NOMO-1 treated with DMSO at 0.1 percent for 48 hours (cell line): ENCODE data around the gene TBPL1.
"Not testable (repeated sequence)": the region's sequence is repeated elsewhere in the genome, so short reads cannot be mapped to it uniquely, and the experiment has no call there.

ENCODE experiments used
- DNase-seq: peaks from one replicate; lab custom pipeline; 2025; ENCODE audit not compliant: unreplicated experiment; lab: John Stamatoyannopoulos, UW

TBPL1 gene

DNA sequence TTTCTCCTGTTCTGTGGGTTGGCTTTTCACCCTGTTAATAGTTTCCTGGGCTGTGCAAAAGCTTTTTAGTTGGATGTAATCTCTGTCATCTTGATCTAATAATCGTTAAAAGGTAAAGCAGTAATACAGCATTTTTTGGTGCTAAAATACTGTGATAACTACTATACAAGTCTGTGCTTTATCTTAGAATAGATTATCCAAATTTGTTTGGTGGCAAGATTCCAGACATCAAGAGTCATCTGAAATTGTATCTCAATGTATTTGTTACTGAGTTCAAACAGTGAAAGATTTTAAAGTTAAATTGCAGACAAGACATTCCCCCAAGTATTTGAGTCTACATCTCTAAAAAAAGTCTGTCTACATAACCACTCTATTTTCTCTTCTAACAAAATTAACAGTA lies 18.8 kb downstream of the TBPL1 start:
- no peak for DNase-seq

DNA sequence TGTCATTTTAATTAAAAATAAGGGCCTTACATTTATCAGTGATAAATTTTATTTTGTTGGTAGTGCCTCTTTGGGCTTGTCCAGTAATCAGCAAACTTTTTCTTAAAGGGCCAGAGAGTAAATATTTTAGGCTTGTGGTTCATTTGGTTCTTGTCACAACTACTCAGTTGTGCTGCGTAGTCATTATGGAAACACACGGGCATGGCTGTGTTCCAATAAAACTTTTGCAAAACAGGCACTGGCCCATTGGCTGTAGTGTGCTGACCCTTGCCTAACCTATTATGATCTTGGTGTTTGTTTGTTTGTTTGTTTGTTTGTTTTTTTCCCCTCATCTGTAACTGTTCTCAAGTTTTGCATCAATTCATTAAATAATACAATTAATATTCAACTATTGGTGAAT lies 19.4 kb downstream of the TBPL1 start:
- DNase-seq = no peak

DNA sequence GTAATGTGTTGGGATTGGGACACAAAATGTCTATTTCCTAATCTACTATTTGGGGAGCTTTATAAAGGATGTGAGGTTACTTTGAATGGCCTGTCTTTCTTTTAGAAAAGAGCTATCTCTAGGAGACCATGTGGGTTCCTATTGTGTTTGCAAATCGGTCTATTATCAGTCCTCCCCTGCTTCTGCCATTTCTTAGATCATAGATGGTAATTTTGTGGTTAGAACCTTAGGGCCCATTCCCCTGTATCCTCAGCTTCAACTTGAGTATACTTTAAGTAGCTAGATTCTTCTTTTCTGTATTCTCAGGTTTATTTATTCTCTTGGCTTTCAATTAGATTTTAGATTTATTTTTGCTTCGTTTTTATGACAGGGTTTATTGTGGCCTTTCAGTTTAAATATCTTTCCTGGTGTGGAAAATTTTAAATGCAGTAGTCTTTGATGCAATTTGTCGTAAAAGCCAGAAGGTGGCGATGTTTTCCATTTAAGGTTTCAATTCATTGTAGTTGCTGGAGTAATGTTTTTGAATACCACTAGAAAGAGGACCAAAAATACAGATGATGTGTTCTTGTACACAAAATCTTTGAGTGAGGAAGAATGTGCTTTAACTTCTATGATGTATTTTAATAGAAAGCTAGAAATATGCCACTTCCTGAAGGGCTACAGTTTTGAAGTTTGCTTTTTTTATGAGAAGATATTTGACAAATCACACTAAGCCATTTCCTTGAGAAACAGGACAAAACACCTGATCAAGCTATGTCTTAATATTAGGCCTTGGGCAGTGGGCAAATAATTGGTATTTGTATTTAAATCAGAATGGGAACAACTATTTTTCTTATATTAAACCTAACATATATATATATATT lies 20.3 kb downstream of the TBPL1 start:
- peak; percentile 56 for DNase-seq

DNA sequence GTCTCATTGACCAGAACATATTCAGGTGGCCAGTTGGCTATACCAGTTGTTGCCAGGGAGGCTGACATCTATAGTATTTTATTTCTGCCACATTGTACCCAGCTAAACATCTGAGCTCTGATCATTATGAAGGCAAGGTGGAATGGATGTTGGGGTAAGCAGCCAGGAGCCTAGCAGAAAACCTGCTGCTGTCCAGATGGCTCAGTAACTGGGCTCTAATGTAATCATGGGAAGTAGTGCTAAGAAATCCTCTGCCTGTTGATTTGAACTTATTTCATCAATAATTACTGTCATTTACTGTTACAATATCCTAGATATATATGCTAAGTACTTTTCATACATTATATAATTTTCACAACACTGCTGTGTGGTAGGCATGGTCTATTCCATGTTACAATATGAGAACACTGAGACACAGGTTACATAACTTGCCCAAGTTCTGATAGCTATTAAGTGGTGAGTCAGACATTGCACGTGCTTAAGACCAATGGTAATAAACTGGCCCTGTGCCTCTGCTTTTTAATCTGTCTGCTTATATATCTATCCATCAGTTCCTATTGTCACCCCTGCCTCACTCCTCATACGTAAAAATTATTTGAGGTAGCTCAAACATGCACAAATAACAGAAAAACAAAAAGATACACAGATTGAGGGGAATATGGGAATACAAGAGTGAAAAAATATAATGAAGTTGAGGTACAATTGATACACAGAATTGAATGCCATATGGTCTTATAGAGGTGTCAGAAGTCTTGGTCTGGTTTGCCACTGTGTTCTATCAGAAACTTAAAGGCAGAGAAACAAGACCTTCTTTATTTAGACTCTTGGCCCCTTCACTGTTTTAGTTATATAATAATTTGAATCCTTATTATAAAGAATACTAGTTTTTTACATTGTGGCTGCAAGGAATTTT lies 25.2 kb downstream of the TBPL1 start:
- DNase-seq = peak; percentile 85

DNA sequence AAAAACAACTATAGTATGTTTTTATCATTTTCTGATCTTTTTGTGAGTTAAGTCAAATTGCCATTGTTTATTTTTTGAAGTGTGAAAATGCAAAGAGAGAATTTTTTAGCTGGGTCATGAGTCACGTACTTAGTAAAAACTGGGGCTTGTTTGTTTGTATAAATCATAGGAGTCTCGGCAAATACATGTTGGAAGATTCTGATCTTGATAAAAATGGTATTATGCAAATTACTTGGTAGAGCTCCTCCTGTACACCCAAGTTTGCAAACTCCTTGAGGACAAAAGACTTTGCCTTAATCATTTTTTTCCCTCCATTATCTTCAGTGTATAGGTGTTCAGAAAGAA lies 25.8 kb downstream of the TBPL1 start:
- DNase-seq = no peak

DNA sequence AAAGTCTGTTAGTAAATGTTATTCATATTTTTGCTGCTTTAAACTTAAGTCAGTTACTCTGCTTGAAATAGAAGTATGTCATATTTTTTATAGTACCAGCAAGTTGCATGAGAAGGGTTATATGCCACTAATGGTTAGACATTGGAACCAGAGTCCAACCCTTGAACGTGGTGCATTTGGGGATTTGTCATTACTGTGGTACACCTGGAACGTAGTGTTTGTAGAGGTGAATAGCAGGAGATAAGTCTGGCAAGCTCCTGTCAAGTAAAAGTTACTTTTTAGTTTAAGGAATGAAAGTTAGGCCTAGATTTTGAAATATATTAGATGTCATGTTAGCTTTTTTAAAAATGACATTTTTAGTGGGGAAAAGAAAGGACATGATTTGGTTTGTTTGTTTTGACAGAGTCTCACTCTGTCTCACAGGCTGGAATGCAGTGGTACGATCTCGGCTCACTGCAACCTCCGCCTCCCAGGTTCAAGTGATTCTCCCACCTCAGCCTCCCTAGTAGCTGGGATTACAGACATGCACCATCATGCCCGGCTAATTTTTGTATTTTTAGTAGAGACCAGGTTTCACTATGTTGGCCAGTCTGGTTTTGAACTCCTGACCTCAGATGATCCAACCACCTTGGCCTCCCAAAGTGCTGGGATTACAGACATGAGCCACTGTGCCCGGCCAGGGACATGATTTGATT lies 26.4 kb downstream of the TBPL1 start:
- not testable (repeated sequence) for DNase-seq

DNA sequence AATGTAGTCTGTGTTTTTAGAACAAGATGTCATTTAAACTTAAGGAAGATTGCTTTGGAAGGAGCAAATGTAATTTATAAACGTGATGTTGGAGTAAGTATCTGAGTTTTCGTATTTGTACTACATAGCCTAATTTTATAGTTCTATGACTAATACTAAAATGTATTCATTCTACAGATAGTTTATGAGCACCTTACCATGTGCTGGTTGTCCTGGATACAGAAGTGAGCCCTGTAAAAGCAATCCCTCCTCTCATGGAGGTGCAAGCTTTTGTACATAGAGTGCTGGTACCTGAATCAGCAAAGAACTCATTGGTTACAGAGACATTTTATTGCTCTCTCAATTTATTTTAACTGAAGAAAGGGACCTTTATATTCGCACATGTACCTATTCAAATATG lies 27.1 kb downstream of the TBPL1 start:
- no peak for DNase-seq

DNA sequence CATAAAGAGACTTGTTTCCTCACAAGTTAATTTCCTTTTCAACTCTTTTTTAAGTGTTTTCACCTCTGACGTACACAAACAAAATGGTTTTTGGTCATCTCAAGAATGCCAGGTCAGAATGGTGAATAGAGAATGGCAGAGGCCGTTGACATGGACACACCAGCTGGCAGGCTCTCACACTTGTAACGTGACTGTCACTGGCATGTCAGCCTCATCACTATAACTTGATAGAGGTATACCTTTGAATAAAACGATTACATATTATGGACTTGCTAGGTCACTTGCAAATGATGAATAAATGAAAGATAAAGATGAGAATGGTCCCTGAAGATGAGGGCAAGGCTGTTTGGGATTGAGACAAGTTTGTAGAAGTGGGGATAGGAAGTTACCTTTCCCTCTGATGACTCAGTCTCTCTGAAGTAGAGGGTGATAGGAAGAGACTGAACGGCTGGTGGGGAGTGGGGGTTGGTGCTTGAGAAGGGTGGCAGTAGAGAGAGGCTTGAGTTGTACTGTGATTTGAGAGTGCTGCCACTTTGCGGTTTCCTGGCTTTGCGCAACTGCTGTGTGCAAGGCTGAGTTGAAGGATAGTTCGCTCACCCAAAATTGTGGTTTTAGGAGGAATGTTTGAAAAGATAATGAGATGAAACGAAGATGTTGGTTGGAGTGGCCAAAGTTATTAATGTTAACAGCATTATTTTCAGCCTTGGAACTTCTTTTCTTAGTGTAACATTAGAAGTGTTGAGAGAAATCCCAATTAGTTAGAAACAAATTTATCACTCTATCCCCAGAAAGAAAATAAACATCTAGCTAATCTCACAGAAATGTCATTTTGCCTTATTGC lies 30.3 kb downstream of the TBPL1 start:
- DNase-seq = peak; percentile 95

DNA sequence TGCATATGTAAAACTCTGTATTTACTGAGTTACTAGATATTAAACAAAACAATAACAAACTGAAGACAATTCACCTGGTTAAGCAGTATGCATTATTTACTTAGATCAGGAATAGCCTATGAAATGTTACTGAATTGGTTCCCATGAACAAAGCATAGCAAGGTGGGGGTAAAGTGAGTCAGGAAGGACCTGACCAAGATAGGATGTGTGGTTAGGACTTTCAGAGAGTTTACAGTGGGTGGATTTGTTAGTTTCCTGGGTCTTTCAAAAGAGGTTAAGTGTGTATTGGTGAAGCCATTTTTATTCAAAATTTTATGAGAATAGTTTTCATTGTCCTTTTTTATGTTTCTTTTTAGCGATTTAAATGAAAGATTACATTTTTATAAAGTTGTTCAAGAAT lies 32.9 kb downstream of the TBPL1 start:
- DNase-seq = no peak

DNA sequence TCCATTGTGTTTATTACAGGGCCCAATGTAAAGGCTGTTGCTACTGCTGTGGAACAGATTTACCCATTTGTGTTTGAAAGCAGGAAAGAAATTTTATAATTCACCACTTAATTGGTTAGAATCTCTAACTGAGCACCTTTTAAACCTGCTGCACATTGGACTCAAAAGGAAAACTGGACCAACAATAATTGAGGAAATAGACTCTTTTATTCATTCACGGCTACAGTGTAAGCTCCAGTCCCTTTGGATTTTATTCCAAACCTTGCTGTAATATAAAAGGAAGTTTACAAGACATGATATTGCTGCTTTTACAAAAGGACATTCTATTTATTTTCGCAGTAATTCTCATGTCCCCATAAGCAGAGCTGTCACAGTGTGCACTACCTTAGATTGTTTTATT lies 33.9 kb downstream of the TBPL1 start:
- no peak for DNase-seq

DNA sequence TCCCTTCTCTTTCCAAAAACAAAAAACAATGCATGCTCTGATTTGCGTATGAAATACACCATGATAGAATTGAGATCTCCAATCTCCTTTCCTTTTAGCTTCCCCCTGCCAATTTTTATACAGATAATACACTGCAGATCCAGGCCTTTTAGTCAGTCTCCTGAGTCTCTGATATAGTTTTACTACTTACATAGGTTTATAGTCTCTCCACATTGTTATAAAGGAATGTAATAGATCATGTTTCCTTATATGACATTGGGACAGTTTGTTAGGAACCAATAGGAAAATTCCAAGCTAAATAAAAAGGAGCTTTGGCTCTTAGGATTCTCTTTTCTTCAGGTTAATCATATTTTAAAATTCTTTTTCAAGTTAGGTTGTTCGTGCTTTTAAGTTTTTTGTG lies 36.5 kb downstream of the TBPL1 start:
- DNase-seq = no peak

DNA sequence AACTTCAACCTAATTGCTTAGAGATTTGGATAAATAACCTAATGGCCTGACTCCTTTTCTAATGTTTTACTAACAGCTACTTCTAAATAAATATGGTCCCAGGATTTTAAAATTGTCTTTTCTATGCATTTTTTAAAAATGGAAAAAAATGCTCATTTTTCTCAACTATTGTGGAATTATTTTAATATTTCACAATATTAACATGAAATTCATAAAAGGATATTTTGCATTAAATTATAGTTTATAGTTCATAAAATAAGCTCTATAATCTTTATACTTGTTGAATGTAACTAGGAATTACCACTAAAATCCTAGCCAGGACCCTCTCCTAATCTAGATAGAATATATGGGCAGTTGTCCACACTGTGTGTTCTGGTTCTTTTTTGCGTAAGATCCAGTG lies 37.3 kb downstream of the TBPL1 start:
- DNase-seq = no peak

DNA sequence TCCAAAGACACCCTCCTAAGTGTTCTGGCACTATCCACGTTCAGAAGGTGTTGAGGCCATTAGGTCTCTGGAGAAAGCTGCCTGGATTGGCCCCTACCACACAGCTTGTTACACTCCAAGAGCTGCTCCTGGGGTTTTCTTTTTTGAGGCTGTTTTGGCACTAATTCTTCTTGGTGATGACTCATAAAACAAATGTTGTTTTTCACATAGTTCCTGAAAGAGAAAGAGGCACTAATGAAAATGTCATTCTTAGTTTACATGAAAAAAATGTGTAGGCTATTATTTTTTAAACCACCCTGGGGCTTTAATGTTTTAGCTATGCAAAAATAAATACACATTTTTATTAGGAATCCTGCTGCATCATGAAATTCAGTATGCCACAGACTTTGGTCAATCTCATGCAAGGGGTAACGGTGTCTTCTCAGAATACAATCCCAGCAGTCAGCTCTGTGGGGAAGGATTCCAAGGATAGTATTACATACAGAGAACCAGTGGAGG lies 38.1 kb downstream of the TBPL1 start:
- DNase-seq = no peak

DNA sequence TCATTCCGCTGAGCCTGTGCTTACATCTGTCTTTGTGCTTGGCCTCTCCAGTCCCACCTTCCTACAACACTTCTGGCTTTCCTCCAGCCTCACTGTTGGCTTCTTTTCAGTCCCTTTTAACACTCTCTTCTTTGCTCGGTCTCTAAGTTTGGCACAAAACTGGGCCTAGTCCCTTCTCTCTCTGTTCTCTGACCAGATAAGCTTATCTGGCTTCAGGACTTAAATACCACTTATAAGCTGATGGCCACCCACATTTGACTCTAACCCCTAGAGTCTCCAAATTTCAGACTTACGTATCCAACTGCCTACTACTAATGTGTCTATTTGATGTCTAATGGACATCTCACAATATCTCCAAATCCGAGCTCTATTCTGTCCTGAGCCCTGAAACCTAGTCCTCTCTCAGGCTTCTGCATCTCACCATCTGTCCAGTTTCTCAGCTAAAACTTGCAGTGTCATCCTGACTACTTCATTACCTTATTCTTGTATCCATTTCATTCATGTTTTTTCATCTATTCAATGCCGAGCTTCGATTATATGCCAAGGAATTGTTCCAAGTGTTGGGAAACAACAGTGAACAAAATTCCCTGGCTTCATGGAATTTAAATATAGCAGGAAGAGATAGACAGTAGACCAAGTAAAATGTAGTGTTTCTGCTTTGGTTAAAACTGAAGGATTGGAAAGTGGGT lies 40.1 kb downstream of the TBPL1 start:
- DNase-seq = no peak

DNA sequence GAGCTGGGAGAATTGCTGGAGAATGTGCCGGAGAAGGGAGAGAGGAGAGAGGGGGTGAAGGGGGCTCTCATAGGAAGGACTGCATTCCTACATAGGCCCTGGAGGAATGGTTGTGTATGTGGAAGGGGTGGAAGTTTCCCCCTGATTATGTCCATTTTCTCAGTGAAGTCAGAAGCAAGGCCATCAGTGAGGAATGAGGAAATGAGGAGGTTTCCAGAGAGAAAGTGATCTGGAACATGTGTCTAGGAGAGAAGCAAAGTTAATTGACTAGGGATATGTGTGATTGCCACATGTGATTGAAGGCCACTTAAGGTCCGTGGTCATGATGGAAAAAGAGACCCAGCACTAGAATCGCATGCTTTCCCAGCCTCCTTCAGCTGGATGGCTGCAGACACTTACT lies 42.3 kb downstream of the TBPL1 start:
- no peak for DNase-seq

DNA sequence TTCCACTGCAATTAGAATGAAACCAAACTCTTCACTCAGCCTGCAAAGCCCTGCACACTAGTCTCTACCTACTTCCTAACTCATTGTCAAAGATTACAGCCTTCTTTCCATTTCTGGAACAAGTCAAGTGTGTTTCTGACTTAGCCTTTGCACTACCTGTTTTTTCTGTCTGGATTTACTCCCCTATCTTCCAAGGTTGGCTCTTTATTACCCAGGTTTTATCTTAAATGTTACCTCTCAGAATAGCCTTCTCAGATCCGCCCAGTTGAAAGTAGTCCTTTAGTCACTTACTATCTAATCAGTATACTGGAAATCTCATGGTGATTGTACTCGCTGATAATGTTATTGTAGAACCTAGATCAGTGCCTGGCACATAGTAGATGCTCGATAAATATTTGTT lies 42.7 kb downstream of the TBPL1 start:
- no peak for DNase-seq

DNA sequence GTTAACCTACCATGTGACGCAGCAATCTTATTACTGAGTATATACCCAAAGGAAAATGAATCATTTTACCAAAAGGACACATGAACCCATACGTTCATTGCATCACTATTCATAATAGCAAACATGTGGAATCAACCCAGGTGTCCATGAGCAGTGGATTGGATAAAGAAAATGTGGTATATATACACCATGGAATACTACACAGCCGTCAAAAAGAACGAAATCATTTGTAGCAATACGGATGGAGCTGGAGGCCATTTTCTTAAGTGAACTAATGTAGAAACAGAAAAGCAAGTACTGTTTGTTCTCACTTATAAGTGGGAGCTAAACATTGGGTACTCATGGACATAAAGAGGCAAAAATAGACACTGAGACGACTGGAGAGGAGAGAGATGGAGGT lies 44.2 kb downstream of the TBPL1 start:
- no peak for DNase-seq

DNA sequence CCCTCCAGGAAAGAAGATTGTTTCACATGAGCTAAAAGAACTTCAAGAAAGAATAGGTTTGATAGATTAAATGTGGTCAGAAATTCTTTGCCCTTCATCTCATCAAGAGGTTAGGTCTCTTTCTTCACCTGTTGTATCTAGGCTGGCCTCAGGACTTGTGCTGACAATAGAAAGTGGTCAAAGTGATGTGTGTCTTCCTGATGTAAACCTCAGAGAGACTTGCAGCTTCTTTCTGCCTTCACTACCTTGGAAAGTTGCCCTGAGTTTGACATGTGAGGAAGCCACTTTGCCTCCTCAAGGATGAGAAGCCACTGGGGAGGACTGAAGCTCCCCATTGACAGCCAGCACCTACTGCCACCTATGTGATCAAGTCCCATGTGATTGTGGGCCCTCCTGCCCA lies 46.3 kb downstream of the TBPL1 start:
- no peak for DNase-seq

DNA sequence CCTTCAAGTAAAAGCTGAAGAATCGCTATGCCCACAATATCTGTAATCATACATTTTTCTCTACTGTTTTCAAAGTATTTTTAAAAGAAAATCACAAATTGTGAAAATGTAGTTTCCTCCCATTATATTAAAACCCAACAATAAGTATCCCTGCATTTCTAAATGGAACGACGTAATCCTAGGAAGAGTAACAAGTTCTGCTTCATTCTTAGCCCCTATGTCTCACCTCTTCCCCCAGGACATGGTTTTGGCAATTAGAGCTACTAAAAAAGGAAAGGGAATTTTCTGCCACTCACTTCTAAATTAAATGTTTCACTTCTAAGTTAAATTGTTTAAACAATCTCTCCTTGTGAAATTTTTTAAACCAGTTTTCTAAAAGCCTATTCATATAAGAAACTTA lies 47.4 kb downstream of the TBPL1 start:
- DNase-seq = no peak

DNA sequence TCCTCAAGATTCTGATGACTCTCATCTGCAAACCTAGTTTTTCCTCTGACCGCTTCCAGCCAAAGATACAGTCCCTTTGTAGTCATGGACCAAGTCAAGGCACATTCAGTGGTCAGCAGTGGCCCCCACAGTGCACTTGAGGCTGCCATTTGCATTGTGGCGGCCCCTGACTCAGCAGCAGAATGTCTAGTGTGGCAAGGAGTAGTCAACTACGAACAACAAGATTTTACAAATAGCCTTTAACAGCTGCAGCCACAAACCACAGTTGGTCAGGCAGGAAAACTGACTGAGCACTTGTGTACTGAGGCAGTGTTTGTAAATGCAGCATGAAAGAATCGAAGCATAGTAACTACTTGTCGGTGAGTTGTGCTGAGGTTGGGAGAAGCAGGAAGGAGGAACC lies 49.8 kb downstream of the TBPL1 start:
- no peak for DNase-seq
